ENCODE data around the gene MCU. TPM values are rescaled to one million over a fixed set of nuclear protein-coding genes. Genes with fewer than 3 reads are reported as not detected.

The MCU gene
- total RNA-seq, 4 donors from 2014 or later: 14.1 to 18.1 (median 15.8) TPM

DNA sequence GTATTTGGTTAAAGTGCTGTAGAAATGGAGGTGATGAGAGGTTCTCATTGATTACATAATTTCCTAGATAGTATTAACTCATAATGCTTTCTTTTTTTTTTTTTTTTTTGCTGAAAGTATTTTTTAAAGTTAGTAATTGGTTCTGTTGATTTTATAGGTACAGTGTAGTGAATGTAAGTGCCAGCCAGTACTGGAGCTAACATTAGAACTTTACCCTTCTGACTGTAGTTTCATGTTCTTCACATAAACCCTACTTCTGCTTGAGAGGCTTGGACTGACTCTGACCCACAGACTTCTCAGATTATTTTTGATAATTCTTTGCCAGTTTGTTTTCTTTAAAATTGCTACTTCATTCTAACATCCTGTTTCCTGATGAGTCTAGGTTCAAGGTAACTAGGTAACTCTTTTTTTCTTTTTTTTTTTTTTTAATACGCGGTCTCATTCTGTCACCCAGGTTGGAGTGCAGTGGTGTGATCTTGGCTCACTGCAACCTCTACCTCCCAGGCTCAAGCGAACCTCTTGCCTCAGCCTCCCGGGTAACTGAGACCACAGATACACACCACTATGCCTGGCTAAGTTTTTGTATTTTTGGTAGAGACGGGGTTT lies 109.4 kb downstream of the MCU start:
- TF ChIP-seq, protein P1, sequence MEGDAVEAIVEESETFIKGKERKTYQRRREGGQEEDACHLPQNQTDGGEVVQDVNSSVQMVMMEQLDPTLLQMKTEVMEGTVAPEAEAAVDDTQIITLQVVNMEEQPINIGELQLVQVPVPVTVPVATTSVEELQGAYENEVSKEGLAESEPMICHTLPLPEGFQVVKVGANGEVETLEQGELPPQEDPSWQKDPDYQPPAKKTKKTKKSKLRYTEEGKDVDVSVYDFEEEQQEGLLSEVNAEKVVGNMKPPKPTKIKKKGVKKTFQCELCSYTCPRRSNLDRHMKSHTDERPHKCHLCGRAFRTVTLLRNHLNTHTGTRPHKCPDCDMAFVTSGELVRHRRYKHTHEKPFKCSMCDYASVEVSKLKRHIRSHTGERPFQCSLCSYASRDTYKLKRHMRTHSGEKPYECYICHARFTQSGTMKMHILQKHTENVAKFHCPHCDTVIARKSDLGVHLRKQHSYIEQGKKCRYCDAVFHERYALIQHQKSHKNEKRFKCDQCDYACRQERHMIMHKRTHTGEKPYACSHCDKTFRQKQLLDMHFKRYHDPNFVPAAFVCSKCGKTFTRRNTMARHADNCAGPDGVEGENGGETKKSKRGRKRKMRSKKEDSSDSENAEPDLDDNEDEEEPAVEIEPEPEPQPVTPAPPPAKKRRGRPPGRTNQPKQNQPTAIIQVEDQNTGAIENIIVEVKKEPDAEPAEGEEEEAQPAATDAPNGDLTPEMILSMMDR (IDR thresholded peaks at IDR 0.05; ENCODE audit: low read depth): no peak

DNA sequence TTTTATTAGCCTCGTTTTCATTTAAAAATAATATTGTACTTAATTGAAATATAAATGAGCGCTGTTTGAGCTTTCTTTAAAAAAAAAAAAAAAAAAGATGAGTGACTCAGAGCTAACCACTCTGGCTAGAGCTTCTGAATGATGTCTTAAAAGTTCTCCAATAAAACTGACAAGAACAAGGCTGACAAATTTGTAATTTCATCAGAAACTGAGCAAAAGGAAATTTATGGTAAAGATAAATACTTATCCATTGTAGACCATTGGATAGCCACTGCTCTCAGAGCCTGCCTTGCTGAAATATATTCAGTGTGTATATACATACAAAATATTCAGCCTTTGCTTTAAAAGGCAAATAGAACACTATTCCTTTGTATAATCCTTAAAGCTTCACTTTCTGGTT lies 110.4 kb downstream of the MCU start:
- TF ChIP-seq, protein P1 (IDR thresholded peaks at IDR 0.05; ENCODE audit: low read depth): no peak

GRCh38 chr10:72802763-72803505 lies 111.0 kb downstream of the MCU start:
- TF ChIP-seq, protein P1 (IDR thresholded peaks at IDR 0.05; ENCODE audit: low read depth): no peak

DNA sequence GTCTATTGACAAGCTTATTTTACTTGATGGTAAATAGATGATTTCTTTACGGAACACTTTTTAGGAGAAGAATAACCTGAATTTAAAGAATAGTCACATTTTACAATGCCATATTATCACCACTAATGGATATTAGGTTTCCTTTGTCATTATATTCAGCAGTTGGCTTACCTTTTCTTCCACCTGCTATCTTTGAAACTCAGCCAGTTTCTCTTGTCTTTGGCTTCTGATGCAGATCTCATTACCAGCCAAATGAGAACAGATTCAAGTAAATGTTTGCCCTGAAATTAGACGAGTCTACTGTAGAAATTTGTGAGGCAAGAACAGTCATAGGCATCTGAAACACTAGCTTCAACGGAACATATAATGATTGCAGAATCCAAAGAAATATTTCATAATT lies 116.1 kb downstream of the MCU start:
- TF ChIP-seq, protein P1 (IDR thresholded peaks at IDR 0.05; ENCODE audit: low read depth): no peak

GRCh38 chr10:72809006-72809405 lies 117.1 kb downstream of the MCU start:
- TF ChIP-seq, protein P1 (IDR thresholded peaks at IDR 0.05; ENCODE audit: low read depth): no peak

DNA sequence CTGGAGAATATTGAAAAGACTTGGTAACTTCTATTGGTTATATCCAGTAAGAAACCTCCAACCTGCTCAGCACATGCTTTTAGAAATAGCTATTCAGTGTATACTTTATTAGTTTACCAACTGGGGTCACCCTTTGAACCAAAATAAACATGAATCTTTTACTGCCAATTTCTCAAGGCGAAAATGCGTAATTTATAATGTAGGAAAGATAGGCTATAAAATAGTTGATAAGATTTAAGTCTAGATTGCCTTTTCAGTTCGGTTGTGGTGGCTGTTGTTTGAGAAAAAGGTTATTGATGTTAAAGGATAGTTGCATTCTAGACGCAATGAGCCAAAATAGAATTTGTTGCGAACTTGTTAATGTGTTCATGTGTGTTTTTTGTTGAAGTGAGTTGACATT lies 119.0 kb downstream of the MCU start:
- TF ChIP-seq, protein P1 (IDR thresholded peaks at IDR 0.05; ENCODE audit: low read depth): no peak

DNA sequence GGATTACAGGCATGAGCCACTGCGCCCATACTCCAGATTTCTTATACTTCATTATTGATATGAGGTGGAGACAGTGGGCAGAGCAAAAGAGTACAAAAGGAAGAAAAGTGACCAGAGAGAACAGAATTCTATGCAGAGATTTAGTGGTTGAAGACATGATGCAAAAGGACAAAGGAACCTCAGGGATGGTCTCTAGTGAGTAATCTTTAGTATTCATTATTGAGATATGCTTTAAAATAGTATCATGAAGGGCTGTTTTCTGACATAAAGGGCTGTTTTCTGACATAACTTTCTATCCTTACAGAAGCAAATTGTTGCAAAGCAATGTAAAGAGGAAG lies 120.4 kb downstream of the MCU start:
- TF ChIP-seq, protein P1 (IDR thresholded peaks at IDR 0.05; ENCODE audit: low read depth): no peak

Measured in subcutaneous adipose tissue (tissue), 4 donors.